ENCODE results near the gene DKK3.

The DKK3 gene

DNA sequence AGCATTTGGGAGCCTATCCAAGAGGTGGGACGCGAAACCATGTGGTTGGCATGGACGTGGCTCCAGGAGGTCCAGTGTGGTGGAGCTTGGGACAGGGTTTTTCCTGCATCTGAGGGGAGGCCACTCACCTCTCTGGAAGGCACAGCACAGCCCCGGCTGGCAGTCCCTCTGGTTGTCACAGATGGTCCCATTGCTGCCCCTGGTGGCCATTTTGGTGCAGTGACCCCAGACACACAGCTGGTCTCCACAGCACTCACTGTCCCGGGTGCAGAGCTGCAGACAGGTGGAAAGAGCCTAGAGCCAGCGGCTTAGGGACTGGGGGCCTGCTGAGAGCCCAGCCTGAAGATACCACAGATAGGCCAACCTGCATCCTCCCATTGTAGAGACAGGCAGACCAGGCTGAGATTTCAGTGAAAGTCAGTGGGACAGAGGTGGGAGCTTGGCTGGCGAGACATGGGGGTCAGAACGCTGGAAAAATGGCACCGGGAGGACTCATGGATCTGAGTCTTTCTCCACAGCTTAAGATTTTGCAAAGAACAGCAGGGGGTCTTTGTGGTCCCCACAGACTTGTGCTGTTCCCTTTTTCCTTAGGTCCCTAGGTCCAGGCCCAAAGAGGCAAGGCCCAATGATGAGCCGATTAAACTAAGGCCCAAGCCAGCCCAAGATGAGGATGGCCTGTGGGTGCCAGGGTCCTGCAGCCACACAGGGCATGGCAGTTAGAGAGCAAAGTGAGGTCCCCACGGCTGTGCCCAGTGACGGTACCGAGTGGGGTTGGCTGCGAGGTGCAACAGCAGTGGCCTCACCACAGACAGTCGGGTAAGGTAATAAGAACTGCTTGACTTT lies 41.4 kb downstream of the DKK3 start:
- Histone ChIP-seq H3K4me3 (ENCODE audit: low read length) (no peak overlapping the region), H3K4me1 (ENCODE audit: control insufficient read depth, insufficient read depth, low read length) (peaks cover 12% of the 10 kb centered on the region), H3K9me3 (ENCODE audit: control insufficient read depth, low read length) (no peaks in the 10 kb centered on the region), H3K9ac (ENCODE audit: low read length) (no peak overlapping the region), H3K27me3 (ENCODE audit: control insufficient read depth, insufficient read depth, low read length) (no peaks in the 10 kb centered on the region), H3K36me3 (ENCODE audit: control insufficient read depth, insufficient read depth, low read length) (no peaks in the 10 kb centered on the region)

DNA sequence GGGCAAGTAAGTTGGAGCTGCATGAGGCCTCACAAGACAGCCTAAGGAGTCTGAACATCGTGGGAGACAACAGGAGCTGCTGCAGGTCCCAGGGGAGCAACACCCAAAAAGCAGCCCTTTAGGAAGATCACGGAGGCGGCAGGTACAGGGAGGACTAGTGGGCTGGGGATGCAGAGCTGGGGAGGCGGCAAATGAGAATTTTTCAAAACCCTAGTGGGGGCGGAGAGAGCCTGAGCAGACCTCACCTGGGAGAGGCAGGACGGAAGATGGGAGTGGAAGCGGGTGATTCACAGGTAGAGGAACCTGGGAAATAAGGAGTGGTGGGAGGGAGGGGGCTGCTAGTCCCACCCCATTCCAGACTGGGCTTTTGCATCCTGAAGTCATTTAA lies 42.1 kb downstream of the DKK3 start:
- no peak overlapping the region for H3K9ac ChIP-seq (ENCODE audit: low read length)

DNA sequence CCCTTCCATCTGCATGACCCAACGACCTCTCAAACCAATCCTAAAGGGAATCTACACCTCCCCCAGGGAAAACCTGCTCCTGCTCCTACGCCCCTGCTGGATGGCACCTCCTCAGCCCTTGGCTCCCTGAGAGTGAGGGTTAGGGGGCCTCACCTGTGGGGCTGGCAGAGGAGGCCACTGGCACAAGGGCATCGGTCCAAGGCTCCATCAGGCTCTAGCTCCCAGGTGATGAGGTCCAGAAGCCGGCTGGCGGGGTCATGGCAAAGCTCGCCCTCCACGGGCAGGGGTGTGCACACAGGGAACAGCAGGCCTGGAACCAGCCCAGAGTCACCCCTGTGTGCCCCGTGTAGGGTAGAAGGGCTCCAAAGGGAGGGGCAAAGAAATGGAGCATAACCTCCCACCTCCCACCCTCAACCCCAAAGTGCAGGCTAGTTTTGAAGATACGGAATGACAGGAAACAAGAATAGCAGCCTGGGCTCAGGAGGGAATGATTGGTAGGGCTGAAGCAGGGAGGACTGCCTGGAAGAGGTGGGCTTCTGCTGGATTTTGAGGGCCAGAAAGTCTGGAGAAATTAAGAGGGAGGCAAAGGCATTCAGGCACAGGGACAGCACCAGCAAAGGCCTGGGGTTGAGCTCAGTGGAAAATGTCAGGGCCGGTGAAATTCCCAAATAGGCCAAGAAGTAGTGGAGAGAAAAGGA lies 42.6 kb downstream of the DKK3 start:
- Histone ChIP-seq H3K36me3 (ENCODE audit: control insufficient read depth, insufficient read depth, low read length) (no peaks in the 10 kb centered on the region), H3K4me1 (ENCODE audit: control insufficient read depth, insufficient read depth, low read length) (peaks cover 12% of the 10 kb centered on the region), H3K27me3 (ENCODE audit: control insufficient read depth, insufficient read depth, low read length) (no peaks in the 10 kb centered on the region), H3K9me3 (ENCODE audit: control insufficient read depth, low read length) (no peaks in the 10 kb centered on the region), H3K9ac (ENCODE audit: low read length) (no peak overlapping the region), H3K4me3 (ENCODE audit: low read length) (no peak overlapping the region)

More for the DNA sequence above, 42.1 kb downstream of the DKK3 start:
- H3K36me3 ChIP-seq (ENCODE audit: control insufficient read depth, insufficient read depth, low read length) = no peaks in the 10 kb centered on the region
- H3K9me3 ChIP-seq (ENCODE audit: control insufficient read depth, low read length) = no peaks in the 10 kb centered on the region
- H3K4me1 ChIP-seq (ENCODE audit: control insufficient read depth, insufficient read depth, low read length) = peaks cover 12% of the 10 kb centered on the region
- H3K27me3 ChIP-seq (ENCODE audit: control insufficient read depth, insufficient read depth, low read length) = no peaks in the 10 kb centered on the region
- H3K4me3 ChIP-seq (ENCODE audit: low read length) = no peak overlapping the region

DNA sequence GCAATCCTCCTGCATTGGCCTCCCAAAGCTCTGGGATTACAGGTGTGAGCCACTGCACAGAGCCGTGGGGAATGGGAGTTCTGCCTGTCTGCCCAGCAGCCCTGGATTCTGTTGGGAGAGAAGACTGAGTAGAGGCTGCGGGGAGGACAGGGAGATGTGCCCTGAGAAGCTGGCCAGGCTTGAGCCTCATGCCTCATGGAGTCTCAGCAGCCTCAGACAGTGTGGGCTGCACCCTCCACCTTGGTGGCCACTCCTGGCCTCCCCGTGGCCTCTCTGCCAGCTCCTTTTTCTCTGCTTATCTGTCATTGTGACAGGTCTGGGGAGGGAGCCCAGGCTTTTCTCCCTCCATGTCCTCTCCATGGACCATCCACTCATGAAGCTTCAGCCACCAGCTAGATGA lies 43.2 kb downstream of the DKK3 start:
- H3K36me3 ChIP-seq (ENCODE audit: control insufficient read depth, insufficient read depth, low read length) = no peaks in the 10 kb centered on the region
- H3K9me3 ChIP-seq (ENCODE audit: control insufficient read depth, low read length) = no peaks in the 10 kb centered on the region
- no peak overlapping the region for H3K9ac ChIP-seq (ENCODE audit: low read length)
- H3K4me3 ChIP-seq (ENCODE audit: low read length) = no peak overlapping the region
- H3K27me3 ChIP-seq (ENCODE audit: control insufficient read depth, insufficient read depth, low read length) = no peaks in the 10 kb centered on the region
- peaks cover 12% of the 10 kb centered on the region for H3K4me1 ChIP-seq (ENCODE audit: control insufficient read depth, insufficient read depth, low read length)

DNA sequence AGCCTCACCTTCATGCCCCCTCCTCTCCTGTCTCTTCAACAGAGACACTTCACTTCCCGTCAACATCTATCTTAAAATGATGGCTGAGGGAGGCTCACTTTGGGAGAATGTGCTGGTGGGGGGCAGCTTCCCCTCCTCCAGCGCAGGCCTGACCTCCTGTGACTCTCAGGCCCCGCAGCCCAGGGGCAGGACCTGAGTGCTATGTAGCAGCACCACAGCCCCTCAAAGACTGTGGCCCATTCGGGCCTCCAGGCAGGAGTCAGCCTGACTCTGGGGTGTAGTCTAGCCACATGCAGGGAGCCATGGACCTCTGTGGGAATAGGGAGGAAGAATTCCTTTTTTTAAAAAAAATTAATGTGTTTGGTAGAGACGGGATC lies 43.7 kb downstream of the DKK3 start:
- Histone ChIP-seq H3K9ac (ENCODE audit: low read length) (no peak overlapping the region), H3K9me3 (ENCODE audit: control insufficient read depth, low read length) (no peaks in the 10 kb centered on the region), H3K27me3 (ENCODE audit: control insufficient read depth, insufficient read depth, low read length) (no peaks in the 10 kb centered on the region), H3K4me3 (ENCODE audit: low read length) (no peak overlapping the region), H3K4me1 (ENCODE audit: control insufficient read depth, insufficient read depth, low read length) (peaks cover 12% of the 10 kb centered on the region), H3K36me3 (ENCODE audit: control insufficient read depth, insufficient read depth, low read length) (no peaks in the 10 kb centered on the region)

DNA sequence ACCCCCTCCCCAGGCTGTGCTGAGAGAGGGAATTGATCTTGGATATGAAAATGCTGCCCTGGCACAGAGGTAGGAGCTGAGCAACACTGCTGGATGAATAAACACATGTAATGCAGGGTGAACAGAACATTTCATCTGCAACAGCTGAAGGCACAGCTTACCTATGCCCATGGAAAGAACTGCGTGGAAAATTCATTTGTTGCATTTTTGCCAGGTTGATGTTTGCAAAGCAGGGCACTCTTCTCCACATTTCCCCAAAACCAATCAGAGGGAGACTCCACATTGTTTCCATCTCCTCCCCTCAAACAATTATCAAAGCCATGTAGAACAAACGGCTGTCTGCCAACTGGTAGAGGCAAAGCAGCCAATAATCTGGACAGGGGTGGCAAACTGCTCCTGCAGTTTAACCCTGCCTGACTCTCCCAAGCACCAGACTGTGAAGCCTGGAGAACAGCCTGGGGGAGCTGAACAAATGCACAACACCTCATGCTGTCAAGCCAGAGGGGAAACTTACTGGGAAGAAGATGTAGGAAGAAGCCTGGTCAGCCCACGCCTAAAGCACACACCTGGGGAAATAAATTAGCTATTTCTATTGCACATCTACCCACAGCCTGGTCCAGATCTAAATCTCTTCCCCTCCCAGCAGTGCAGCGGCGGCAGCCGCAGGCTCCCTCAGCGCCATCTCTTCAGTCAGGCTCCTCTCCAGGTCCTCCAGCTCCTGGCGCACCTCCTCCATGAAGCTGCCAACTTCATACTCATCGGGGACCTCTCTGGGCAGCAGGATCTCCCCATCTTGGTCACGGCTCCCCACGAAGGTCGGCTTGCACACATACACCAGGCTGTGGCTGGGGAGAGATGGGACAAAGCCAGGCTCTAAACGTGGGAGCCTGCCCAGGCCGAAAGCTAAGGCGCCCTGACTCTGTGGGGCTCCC lies 44.3 kb downstream of the DKK3 start:
- Histone ChIP-seq H3K4me1 (ENCODE audit: control insufficient read depth, insufficient read depth, low read length) (peaks cover 12% of the 10 kb centered on the region), H3K27me3 (ENCODE audit: control insufficient read depth, insufficient read depth, low read length) (no peaks in the 10 kb centered on the region), H3K9ac (ENCODE audit: low read length) (no peak overlapping the region), H3K4me3 (ENCODE audit: low read length) (no peak overlapping the region), H3K9me3 (ENCODE audit: control insufficient read depth, low read length) (no peaks in the 10 kb centered on the region), H3K36me3 (ENCODE audit: control insufficient read depth, insufficient read depth, low read length) (no peaks in the 10 kb centered on the region)

DNA sequence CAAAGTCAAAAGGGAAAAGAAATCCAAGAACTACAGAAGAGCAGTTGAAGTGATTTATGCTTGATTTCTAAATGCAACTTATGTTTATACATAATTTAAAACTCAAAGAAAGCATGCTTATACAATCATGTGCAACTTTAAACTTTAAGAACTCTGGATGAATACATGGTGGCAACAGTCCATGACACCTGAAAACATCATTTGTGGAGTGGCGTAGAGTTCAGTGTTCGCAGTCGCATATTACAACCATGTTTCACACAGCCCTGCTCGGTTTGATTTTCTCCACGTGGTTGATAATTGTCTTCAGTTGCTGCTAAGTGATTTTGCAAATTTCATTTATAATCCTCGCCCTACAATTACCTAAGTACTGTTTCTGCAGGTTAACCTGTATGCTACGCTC lies 45.4 kb downstream of the DKK3 start:
- Histone ChIP-seq H3K27me3 (ENCODE audit: control insufficient read depth, insufficient read depth, low read length) (no peaks in the 10 kb centered on the region), H3K4me3 (ENCODE audit: low read length) (no peak overlapping the region), H3K9ac (ENCODE audit: low read length) (no peak overlapping the region), H3K9me3 (ENCODE audit: control insufficient read depth, low read length) (no peaks in the 10 kb centered on the region), H3K4me1 (ENCODE audit: control insufficient read depth, insufficient read depth, low read length) (peaks cover 12% of the 10 kb centered on the region), H3K36me3 (ENCODE audit: control insufficient read depth, insufficient read depth, low read length) (no peaks in the 10 kb centered on the region)

DNA sequence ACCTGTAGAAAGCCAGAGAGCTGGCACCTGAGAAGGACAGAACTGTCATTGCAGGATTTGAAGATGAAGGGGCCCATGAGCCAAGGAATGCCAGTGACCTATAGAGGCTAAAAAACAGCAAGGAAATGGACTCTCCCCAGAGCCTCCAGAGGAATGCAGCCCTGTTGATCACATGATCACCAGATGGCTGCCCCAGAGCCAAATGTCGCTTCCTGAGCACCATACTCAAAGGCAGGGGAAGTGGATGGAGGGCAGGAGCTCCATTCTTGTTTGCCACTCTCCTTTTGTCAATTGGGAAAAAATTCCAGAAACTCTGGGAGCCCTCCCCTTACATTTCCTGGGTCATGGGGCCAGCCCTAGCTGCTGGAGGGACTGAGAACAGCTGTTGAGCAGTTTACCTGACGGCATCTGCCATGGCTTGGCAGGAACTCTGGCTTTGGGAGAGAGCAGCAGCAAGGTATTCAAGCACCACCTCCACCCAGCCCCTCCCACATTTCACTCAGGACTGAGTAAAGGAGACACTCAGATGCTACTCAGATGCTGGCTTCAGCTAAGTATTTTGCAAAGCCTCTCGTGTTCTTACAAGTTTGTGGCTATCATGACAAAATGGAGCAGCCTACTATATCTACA lies 46.9 kb downstream of the DKK3 start:
- Histone ChIP-seq H3K36me3 (ENCODE audit: control insufficient read depth, insufficient read depth, low read length) (no peaks in the 10 kb centered on the region), H3K4me1 (ENCODE audit: control insufficient read depth, insufficient read depth, low read length) (peaks cover 9% of the 10 kb centered on the region), H3K27me3 (ENCODE audit: control insufficient read depth, insufficient read depth, low read length) (no peaks in the 10 kb centered on the region), H3K4me3 (ENCODE audit: low read length) (no peak overlapping the region), H3K9ac (ENCODE audit: low read length) (no peak overlapping the region), H3K9me3 (ENCODE audit: control insufficient read depth, low read length) (no peaks in the 10 kb centered on the region)

DNA sequence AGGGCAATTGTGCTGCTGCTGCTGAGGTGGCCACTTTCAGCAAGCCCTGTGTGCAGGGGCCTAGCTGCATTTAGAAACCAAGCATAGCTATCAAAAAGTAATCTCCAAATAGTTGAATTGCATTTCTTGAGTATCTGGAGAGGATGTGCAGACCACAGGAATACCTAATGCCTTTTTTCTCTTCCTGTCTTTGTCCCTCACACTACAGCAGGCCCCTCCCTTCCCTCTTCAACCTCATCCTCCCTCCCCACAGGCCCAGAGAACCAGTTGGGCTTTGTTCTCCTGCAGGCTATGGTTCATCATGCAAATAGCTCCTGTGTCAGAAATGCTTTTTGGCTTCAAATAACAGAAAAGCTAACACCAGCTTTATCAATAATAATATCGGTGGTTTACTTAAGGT lies 47.7 kb downstream of the DKK3 start:
- H3K9me3 ChIP-seq (ENCODE audit: control insufficient read depth, low read length) = no peaks in the 10 kb centered on the region
- H3K36me3 ChIP-seq (ENCODE audit: control insufficient read depth, insufficient read depth, low read length) = no peaks in the 10 kb centered on the region
- H3K4me1 ChIP-seq (ENCODE audit: control insufficient read depth, insufficient read depth, low read length) = peaks cover 8% of the 10 kb centered on the region
- H3K4me3 ChIP-seq (ENCODE audit: low read length) = no peak overlapping the region
- H3K27me3 ChIP-seq (ENCODE audit: control insufficient read depth, insufficient read depth, low read length) = no peaks in the 10 kb centered on the region
- H3K9ac ChIP-seq (ENCODE audit: low read length) = no peak overlapping the region

DNA sequence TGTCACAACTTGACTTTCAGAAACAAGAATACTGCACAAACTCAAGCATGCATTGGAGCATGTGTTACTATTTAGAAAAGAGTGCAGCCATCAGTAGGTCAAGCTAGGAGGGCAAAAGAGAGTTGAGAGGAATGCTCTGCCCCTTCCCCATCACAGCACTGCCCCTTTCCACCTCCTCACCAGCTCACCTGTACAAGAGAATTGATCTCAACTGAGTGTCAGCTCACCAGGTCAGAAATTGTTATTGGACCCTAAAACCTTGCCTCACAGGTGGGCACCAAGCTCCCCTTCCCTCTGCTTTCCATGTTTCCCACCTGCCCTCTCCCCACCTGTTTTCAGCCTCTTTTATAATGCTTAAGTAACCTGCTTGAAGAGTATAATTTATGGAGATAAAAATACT lies 48.8 kb downstream of the DKK3 start:
- H3K4me3 ChIP-seq (ENCODE audit: low read length) = no peak overlapping the region
- no peaks in the 10 kb centered on the region for H3K9me3 ChIP-seq (ENCODE audit: control insufficient read depth, low read length)
- no peaks in the 10 kb centered on the region for H3K36me3 ChIP-seq (ENCODE audit: control insufficient read depth, insufficient read depth, low read length)
- peaks cover 8% of the 10 kb centered on the region for H3K4me1 ChIP-seq (ENCODE audit: control insufficient read depth, insufficient read depth, low read length)
- H3K9ac ChIP-seq (ENCODE audit: low read length) = no peak overlapping the region
- H3K27me3 ChIP-seq (ENCODE audit: control insufficient read depth, insufficient read depth, low read length) = no peaks in the 10 kb centered on the region

DNA sequence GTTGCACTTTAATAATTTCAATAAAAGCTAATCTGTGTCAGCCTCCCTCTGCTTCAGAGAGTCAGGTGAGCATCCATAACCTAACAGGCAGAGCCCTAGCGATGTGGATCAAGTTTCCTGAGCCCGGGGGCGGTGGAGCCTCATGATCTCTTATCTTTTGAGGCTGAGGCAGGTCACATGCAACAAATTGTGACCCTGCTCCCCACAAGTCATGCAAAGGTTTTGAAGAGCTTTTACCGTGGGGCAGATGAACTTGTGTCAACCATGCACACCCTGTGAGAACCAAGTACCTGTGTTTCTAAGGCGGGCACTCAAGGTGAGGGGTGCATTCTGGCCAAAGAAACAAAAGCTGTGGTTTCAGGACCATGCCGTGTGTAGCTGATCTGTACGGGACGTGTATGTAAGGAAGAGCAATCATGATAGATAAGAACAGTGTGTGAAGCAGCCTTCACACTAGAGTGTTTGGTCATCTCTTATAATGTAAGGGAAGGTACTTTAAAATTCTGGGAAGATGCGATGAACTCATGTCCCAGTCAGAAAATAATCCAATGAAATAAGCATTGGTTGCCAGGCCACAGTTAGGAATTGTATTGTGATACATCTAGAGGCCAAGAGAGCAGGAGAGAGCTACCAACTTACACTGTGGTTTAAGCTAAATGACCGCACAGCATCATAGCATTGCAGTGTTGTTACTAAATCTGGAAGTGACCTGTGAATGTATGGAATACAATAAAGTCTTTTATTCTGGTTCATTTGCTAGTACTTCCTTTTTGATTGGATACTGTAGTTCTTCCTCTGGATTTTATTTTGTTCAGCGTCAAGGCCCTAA lies 49.8 kb downstream of the DKK3 start:
- Histone ChIP-seq H3K9me3 (ENCODE audit: control insufficient read depth, low read length) (no peaks in the 10 kb centered on the region), H3K36me3 (ENCODE audit: control insufficient read depth, insufficient read depth, low read length) (no peaks in the 10 kb centered on the region), H3K27me3 (ENCODE audit: control insufficient read depth, insufficient read depth, low read length) (no peaks in the 10 kb centered on the region), H3K9ac (ENCODE audit: low read length) (no peak overlapping the region), H3K4me1 (ENCODE audit: control insufficient read depth, insufficient read depth, low read length) (no peaks in the 10 kb centered on the region), H3K4me3 (ENCODE audit: low read length) (no peak overlapping the region)
